ENCODE data around the gene MAN2B2.

DNA sequence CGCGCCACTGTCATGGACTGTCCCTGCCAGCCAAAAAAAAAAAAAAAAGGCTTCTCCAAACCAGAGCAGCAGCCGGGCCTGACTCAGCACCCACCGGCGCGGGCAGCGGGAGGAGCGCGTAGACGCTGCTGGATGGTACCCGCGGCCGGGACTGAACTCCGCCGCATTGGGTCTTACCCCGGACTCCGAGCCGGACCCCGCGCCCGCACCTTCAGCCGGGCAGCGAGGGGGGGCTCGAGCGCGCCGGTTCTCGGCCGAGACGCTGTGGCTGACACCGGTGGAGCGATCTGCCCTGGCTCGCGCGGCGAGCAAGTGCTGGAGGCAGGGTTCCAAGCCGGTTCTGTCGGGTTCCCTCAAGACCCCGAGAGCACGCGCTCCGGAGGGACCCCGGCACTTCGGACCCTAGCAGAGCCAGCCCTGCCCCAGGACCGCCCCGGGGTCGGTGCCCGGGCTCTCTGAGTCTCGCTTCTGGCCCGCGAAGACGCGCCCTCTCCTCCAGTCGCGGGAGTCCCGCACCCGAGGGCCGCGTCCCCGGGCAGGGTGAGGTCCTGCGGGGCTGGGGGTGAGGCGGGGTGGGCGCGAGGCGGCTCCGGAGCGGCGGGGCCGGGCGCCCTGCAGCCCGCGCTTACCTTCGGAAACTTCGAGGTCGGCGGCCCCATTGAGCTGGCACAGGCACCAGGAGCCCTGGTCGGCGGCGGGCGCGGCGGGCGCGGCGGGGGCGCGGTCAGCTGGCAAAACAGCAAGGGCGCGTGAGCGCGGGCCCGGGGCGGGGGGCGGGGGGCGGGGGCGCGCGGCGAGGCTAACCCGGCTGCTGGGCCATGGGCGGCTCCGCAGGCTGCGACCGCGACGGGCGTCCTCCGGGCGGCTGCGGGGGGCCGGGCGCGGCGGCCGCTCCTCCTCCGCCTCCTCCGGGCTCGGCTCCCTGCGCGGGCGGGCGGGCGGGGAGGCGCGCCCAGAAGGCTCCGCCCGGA, 11.8 kb upstream of the MAN2B2 start:
- no peak for TF ChIP-seq POLR2AphosphoS5 (IDR thresholded peaks at IDR 0.05; ENCODE audit: low read depth, low read length)
- no peak for TF ChIP-seq POLR2A (IDR thresholded peaks at IDR 0.05; ENCODE audit: low read depth, low read length)
- no peak for TF ChIP-seq TAF1 (IDR thresholded peaks at IDR 0.05; ENCODE audit: borderline replicate concordance, low read depth, low read length)
